A549 (cell line): Measurements from ENCODE around the gene PODN.

Experiments
- POLR2A ChIP-seq: IDR thresholded peaks from 2 replicates; pipeline ENCODE4 v1.6.1; 2012; ENCODE audit warnings: mild to moderate bottlenecking, low read length
- SREBF2 ChIP-seq: fragments of 450-650 bp; IDR thresholded peaks from 2 replicates; pipeline ENCODE4 v1.6.1; 2014; ENCODE audit warnings: mild to moderate bottlenecking, moderate library complexity
- TF ChIP-seq, protein P1 (sequence below): fragments of >200 bp; sonication (Bioruptor Twin); formaldehyde crosslinking; IDR thresholded peaks from 3 replicates; pipeline ENCODE4 v1.5.1; 2016

- TF ChIP-seq, protein P1, sequence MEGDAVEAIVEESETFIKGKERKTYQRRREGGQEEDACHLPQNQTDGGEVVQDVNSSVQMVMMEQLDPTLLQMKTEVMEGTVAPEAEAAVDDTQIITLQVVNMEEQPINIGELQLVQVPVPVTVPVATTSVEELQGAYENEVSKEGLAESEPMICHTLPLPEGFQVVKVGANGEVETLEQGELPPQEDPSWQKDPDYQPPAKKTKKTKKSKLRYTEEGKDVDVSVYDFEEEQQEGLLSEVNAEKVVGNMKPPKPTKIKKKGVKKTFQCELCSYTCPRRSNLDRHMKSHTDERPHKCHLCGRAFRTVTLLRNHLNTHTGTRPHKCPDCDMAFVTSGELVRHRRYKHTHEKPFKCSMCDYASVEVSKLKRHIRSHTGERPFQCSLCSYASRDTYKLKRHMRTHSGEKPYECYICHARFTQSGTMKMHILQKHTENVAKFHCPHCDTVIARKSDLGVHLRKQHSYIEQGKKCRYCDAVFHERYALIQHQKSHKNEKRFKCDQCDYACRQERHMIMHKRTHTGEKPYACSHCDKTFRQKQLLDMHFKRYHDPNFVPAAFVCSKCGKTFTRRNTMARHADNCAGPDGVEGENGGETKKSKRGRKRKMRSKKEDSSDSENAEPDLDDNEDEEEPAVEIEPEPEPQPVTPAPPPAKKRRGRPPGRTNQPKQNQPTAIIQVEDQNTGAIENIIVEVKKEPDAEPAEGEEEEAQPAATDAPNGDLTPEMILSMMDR = no peak
- no peak for TF ChIP-seq SREBF2
- TF ChIP-seq POLR2A = no peak
Measured at GRCh38 chr1:53050310-53050709, 11.7 kb upstream of the PODN start.
